H1 (cell line): Measurements from ENCODE around the gene PTPRC. TPM values are rescaled to one million over a fixed set of nuclear protein-coding genes. Genes with fewer than 3 reads are reported as not detected.

Experiments
- CTCF ChIA-PET: fragments of 300-600 bp; sonication (Branson Sonifier 250); formaldehyde crosslinking; loops from one replicate; lab custom pipeline; 2021; ENCODE audit not compliant: partially characterized antibody; lab: Charles Lee
- POLR2A ChIA-PET: fragments of 300-600 bp; sonication (Branson Sonifier 250); formaldehyde crosslinking; loops from one replicate; lab custom pipeline; 2021; ENCODE audit warnings: inconsistent platforms; ENCODE audit not compliant: partially characterized antibody; lab: Charles Lee
- DNase-seq, 2 experiments: peaks; one replicate each; pipeline versions ENCODE4 v3.0.0 to v3.0.0-alpha.2; 2010 to 2022; ENCODE audit warnings: low spot score in 2 of 2, low read depth in 1 of 2, mixed read lengths in 1 of 2
- FAIRE-seq: peaks from 2 replicates; lab custom pipeline; 2011; peaks lifted over from hg19 to GRCh38; lab: Jason Lieb, UNC
- H2AFZ ChIP-seq: 2 replicates; pipeline ENCODE4 v1.8.1; 2012; ENCODE audit warnings: low read length, inconsistent platforms
- H2AK5ac ChIP-seq: 2 replicates; pipeline ENCODE4 v1.6.1; 2013; ENCODE audit warnings: low read depth, low read length
- H2BK120ac ChIP-seq: replicated peaks from 2 replicates; pipeline ENCODE3; 2013; ENCODE audit warnings: low read depth, low read length, inconsistent platforms
- H2BK12ac ChIP-seq: 2 replicates; pipeline ENCODE4 v1.6.1; 2013; ENCODE audit warnings: low read depth, low read length
- H2BK15ac ChIP-seq: 2 replicates; pipeline ENCODE4 v1.6.1; 2013; ENCODE audit warnings: low read length
- H2BK20ac ChIP-seq: 2 replicates; pipeline ENCODE4 v1.6.1; 2013; ENCODE audit warnings: low read length
- H2BK5ac ChIP-seq: 2 replicates; pipeline ENCODE4 v1.6.1; 2013; ENCODE audit warnings: low read depth, low read length
- H3K14ac ChIP-seq: 2 replicates; pipeline ENCODE4 v1.6.1; 2013; ENCODE audit warnings: inconsistent platforms; ENCODE audit not compliant: insufficient read length
- H3K18ac ChIP-seq: 2 replicates; pipeline ENCODE4 v1.6.1; 2013; ENCODE audit warnings: low read length; ENCODE audit errors: extremely low read depth
- H3K23ac ChIP-seq: 2 replicates; pipeline ENCODE4 v1.6.1; 2013; ENCODE audit warnings: inconsistent platforms; ENCODE audit not compliant: insufficient read length
- H3K23me2 ChIP-seq: 2 replicates; pipeline ENCODE4 v1.6.1; 2013; ENCODE audit warnings: low read depth, low read length
- H3K27ac ChIP-seq: 2 replicates; pipeline ENCODE4 v1.6.1; 2011; ENCODE audit warnings: low read depth, low read length, inconsistent platforms
- H3K27me3 ChIP-seq, 4 experiments: replicated peaks in 1 of 4; 1 replicate in 1 of 4; 2 replicates in 3 of 4; pipeline versions ENCODE4 v1.6.1 to v1.8.1; 2011 to 2013; ENCODE audit warnings: low read length in 3 of 4, mild to moderate bottlenecking in 3 of 4, inconsistent platforms in 2 of 4, mixed read lengths in 2 of 4, moderate library complexity in 1 of 4; ENCODE audit not compliant: control insufficient read depth in 3 of 4, insufficient read depth in 3 of 4; ENCODE audit errors: extremely low read depth in 1 of 4
- H3K36me3 ChIP-seq, 4 experiments: 2 replicates each; pipeline versions ENCODE4 v1.6.1 to v1.8.1; 2011 to 2013; ENCODE audit warnings: mild to moderate bottlenecking in 4 of 4, low read length in 3 of 4, moderate library complexity in 2 of 4, control low read depth in 1 of 4, inconsistent platforms in 1 of 4; ENCODE audit not compliant: insufficient read depth in 4 of 4, control insufficient read depth in 2 of 4
- H3K4ac ChIP-seq: replicated peaks from 2 replicates; pipeline ENCODE3; 2013; ENCODE audit warnings: low read length, low read depth, mixed read lengths, inconsistent platforms; ENCODE audit not compliant: insufficient read length
- H3K4me1 ChIP-seq, 4 experiments: replicated peaks in 1 of 4; 1 replicate in 1 of 4; 2 replicates in 3 of 4; pipeline versions ENCODE4 v1.6.1 to v1.8.1; 2011 to 2013; ENCODE audit warnings: low read length in 3 of 4, inconsistent platforms in 2 of 4, mixed read lengths in 1 of 4; ENCODE audit not compliant: insufficient read depth in 4 of 4, control insufficient read depth in 3 of 4
- H3K4me2 ChIP-seq, 2 experiments: 2 replicates each; pipeline versions ENCODE4 v1.6.1 to v1.8.1; 2011 to 2013; ENCODE audit warnings: low read depth in 2 of 2, low read length in 2 of 2, control low read depth in 1 of 2, inconsistent platforms in 1 of 2, mild to moderate bottlenecking in 1 of 2; ENCODE audit not compliant: insufficient read depth in 1 of 2
- H3K4me3 ChIP-seq, 4 experiments: fragments of 200-600, 300-600 bp in 1 of 4; sonication (generic), shearing (Covaris generic), sonication (Bioruptor Twin) in 1 of 4; 2 replicates each; pipeline versions ENCODE4 v1.5.1 to v1.8.1; 2011 to 2016; ENCODE audit warnings: low read length in 4 of 4, low read depth in 3 of 4, control low read depth in 2 of 4, inconsistent platforms in 2 of 4, mild to moderate bottlenecking in 2 of 4, mixed read lengths in 1 of 4, moderate library complexity in 1 of 4; ENCODE audit not compliant: insufficient read depth in 2 of 4; ENCODE audit errors: extremely low read depth in 1 of 4
- H3K56ac ChIP-seq: replicated peaks from 2 replicates; pipeline ENCODE3; 2013; ENCODE audit warnings: low read depth, mild to moderate bottlenecking, mixed read lengths, low read length, inconsistent platforms; ENCODE audit not compliant: insufficient read length
- H3K79me1 ChIP-seq: 2 replicates; pipeline ENCODE4 v1.6.1; 2013; ENCODE audit warnings: low read depth, low read length, control low read depth
- H3K79me2 ChIP-seq, 2 experiments: 2 replicates each; pipeline versions ENCODE4 v1.6.1 to v1.8.1; 2012 to 2013; ENCODE audit warnings: low read length in 2 of 2, mild to moderate bottlenecking in 2 of 2, inconsistent platforms in 1 of 2; ENCODE audit not compliant: insufficient read depth in 2 of 2, control insufficient read depth in 1 of 2
- H3K9ac ChIP-seq, 4 experiments: replicated peaks in 1 of 4; 1 replicate in 1 of 4; 2 replicates in 3 of 4; pipeline versions ENCODE4 v1.6.1 to v1.8.1; 2011 to 2013; ENCODE audit warnings: low read depth in 3 of 4, low read length in 3 of 4, control low read depth in 2 of 4, mild to moderate bottlenecking in 2 of 4, moderate library complexity in 2 of 4, inconsistent platforms in 1 of 4; ENCODE audit errors: extremely low read depth in 1 of 4
- H3K9me3 ChIP-seq, 2 experiments: 2 replicates each; pipeline versions ENCODE4 v1.6.1 to v1.8.1; 2012 to 2013; ENCODE audit warnings: mild to moderate bottlenecking in 2 of 2, moderate library complexity in 2 of 2, control low read depth in 1 of 2, inconsistent platforms in 1 of 2, low read depth in 1 of 2, low read length in 1 of 2, mixed read lengths in 1 of 2; ENCODE audit not compliant: insufficient read depth in 2 of 2
- H4K20me1 ChIP-seq, 2 experiments: replicated peaks in 1 of 2; 2 replicates each; pipeline versions ENCODE3 to v1.8.1; 2011 to 2013; ENCODE audit warnings: inconsistent platforms in 2 of 2, low read length in 2 of 2, mild to moderate bottlenecking in 1 of 2; ENCODE audit not compliant: insufficient read depth in 2 of 2, control insufficient read depth in 1 of 2
- H4K5ac ChIP-seq: 2 replicates; pipeline ENCODE4 v1.6.1; 2013; ENCODE audit warnings: low read length, low read depth, mixed read lengths, inconsistent platforms; ENCODE audit not compliant: insufficient read length
- H4K8ac ChIP-seq: 2 replicates; pipeline ENCODE4 v1.8.0; 2013; ENCODE audit warnings: mild to moderate bottlenecking, moderate library complexity, low read length, inconsistent platforms; ENCODE audit not compliant: insufficient read depth; ENCODE audit errors: extremely low read depth
- H4K91ac ChIP-seq: replicated peaks from 2 replicates; pipeline ENCODE3; 2013; ENCODE audit warnings: low read length, mixed read lengths, inconsistent platforms; ENCODE audit not compliant: insufficient read length
- BACH1 ChIP-seq: IDR thresholded peaks from 2 replicates; pipeline ENCODE4 v1.6.1; 2012; ENCODE audit warnings: low read length, improper control_type of control experiment
- BCL11A ChIP-seq, 2 experiments: IDR thresholded peaks; one replicate each; pipeline ENCODE4 v1.6.1; 2011; ENCODE audit warnings: low read depth in 2 of 2, low read length in 2 of 2, mild to moderate bottlenecking in 2 of 2
- CBX5 ChIP-seq: fragments of 300-800, 300-1000 bp; sonication (generic); IDR thresholded peaks from 2 replicates; pipeline ENCODE4 v1.7.1; 2016; ENCODE audit warnings: antibody characterized with exemption, low read length, low read depth
- CEBPB ChIP-seq: IDR thresholded peaks from 2 replicates; pipeline ENCODE4 v1.6.1; 2012; ENCODE audit warnings: low read depth, low read length
- CTBP2 ChIP-seq: IDR thresholded peaks from 2 replicates; pipeline ENCODE4 v1.7.0; 2011; ENCODE audit warnings: borderline replicate concordance, mild to moderate bottlenecking, moderate library complexity, mixed read lengths, low read length; ENCODE audit not compliant: insufficient read depth, insufficient read length
- GABPA ChIP-seq: IDR thresholded peaks from 2 replicates; pipeline ENCODE4 v1.6.1; 2011; ENCODE audit warnings: mild to moderate bottlenecking, low read length, moderate library complexity, borderline replicate concordance; ENCODE audit not compliant: insufficient read depth
- JUND ChIP-seq: IDR thresholded peaks from 2 replicates; pipeline ENCODE4 v1.6.1; 2011; ENCODE audit warnings: mild to moderate bottlenecking, improper control_type of control experiment, low read length
- POU5F1 ChIP-seq: IDR thresholded peaks from 2 replicates; pipeline ENCODE4 v1.6.1; 2011; ENCODE audit warnings: low read depth, mild to moderate bottlenecking, low read length, moderate library complexity
- SP1 ChIP-seq: IDR thresholded peaks from 2 replicates; pipeline ENCODE4 v1.6.1; 2011; ENCODE audit warnings: low read depth, low read length
- TBP ChIP-seq: IDR thresholded peaks from 2 replicates; pipeline ENCODE4 v1.6.1; 2011; ENCODE audit warnings: low read depth, low read length, improper control_type of control experiment
- polyA plus RNA-seq, 7 experiments: library from polyadenylated mRNA; depleted of rRNA in 3 of 7; stranded (reverse) in 5 of 7; unstranded in 2 of 7; fragments of >200 nt in 5 of 7; fragments of 200-250 nt in 2 of 7; gene quantifications; 1 replicate in 5 of 7; 2 replicates in 1 of 7; 4 replicates in 1 of 7; pipeline versions ENCODE4 v1.2.1 to v1.2.3, GENCODE V29; 2011 to 2013; ENCODE audit warnings: missing spikeins in 2 of 7, mixed read lengths in 2 of 7
- total RNA-seq: library from RNA; stranded (reverse); fragmentation: NEBNext Ultra II Directional; extraction: Animal tissue kit (Norgen Biotek cat#: 25700); gene quantifications from 2 replicates; pipeline ENCODE4 v1.2.1, GENCODE V29; 2021
- TF ChIP-seq, protein P1 (sequence below): IDR thresholded peaks from 2 replicates; pipeline ENCODE4 v1.6.1; 2012; ENCODE audit warnings: inconsistent platforms
- TF ChIP-seq, protein P2 (sequence below): IDR thresholded peaks from 2 replicates; pipeline ENCODE4 v1.6.1; 2012; ENCODE audit warnings: inconsistent platforms
- TF ChIP-seq, protein P3 (sequence below): IDR thresholded peaks from 2 replicates; pipeline ENCODE4 v1.6.1; 2012; ENCODE audit warnings: low read length, inconsistent platforms

The PTPRC gene
- total and polyA plus RNA-seq, 2 of the 8 experiments (the other 6 are each of a cell fraction or from before 2014, with no cell fraction given) = 0.05 TPM; not detected in 1

DNA sequence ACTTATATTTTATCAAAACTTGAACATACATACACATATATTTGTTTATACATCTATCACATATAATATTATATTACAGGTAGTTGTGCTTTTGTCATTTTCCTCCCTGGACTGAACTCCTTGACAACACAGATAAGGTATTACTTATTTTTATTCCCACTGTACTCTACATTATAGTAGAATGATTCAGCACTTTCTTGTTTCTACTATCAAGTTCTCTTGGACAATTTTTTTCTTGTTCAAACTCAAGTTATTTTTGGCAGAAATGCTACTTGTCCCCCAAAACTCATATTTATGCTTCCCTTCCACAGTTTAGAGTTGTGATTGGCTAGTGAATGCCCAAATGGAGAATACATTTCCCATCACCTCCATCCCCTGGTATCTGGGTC is 10.8 kb upstream of the PTPRC start:
- FAIRE-seq = no peak
- H4K8ac ChIP-seq = no peak overlapping the region
- H4K5ac ChIP-seq = no peak overlapping the region
- H3K23me2 ChIP-seq = no peaks in the 10 kb centered on the region
- no peaks in the 10 kb centered on the region for H3K27me3 ChIP-seq
- POLR2A ChIA-PET = no interaction called here
- H2BK20ac ChIP-seq = no peak overlapping the region
- no peak overlapping the region for H3K27ac ChIP-seq
- H2BK12ac ChIP-seq = no peak overlapping the region
- CTCF ChIA-PET = no interaction called here
- no peak overlapping the region for H2BK15ac ChIP-seq
- H3K4me3 ChIP-seq = no peak overlapping the region
- H3K14ac ChIP-seq = no peak overlapping the region
- no peak overlapping the region for H2AFZ ChIP-seq
- no peak overlapping the region for H3K4me2 ChIP-seq
- H2BK5ac ChIP-seq = no peak overlapping the region
- H3K9me3 ChIP-seq = no peaks in the 10 kb centered on the region
- H2BK120ac ChIP-seq = no peak overlapping the region
- H3K4me1 ChIP-seq = no peaks in the 10 kb centered on the region
- H2AK5ac ChIP-seq = no peak overlapping the region
- no peak overlapping the region for H3K18ac ChIP-seq
- H3K56ac ChIP-seq = no peak overlapping the region
- no peaks in the 10 kb centered on the region for H3K36me3 ChIP-seq
- no peak overlapping the region for H3K9ac ChIP-seq
- no peak for DNase-seq
- H3K23ac ChIP-seq = no peak overlapping the region
- H3K4ac ChIP-seq = no peak overlapping the region
- H3K79me1 ChIP-seq = no peaks in the 10 kb centered on the region
- H4K91ac ChIP-seq = no peak overlapping the region
- no peaks in the 10 kb centered on the region for H3K79me2 ChIP-seq
- no peaks in the 10 kb centered on the region for H4K20me1 ChIP-seq
- TF ChIP-seq CTBP2 = no peak
- TF ChIP-seq, protein P1, sequence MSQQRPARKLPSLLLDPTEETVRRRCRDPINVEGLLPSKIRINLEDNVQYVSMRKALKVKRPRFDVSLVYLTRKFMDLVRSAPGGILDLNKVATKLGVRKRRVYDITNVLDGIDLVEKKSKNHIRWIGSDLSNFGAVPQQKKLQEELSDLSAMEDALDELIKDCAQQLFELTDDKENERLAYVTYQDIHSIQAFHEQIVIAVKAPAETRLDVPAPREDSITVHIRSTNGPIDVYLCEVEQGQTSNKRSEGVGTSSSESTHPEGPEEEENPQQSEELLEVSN = no peak
- no peak for TF ChIP-seq CEBPB
- TF ChIP-seq GABPA = no peak
- TF ChIP-seq JUND = no peak
- no peak for TF ChIP-seq CBX5
- TF ChIP-seq, protein P2, sequence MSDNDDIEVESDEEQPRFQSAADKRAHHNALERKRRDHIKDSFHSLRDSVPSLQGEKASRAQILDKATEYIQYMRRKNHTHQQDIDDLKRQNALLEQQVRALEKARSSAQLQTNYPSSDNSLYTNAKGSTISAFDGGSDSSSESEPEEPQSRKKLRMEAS = no peak
- no peak for TF ChIP-seq POU5F1
- TF ChIP-seq SP1 = no peak
- no peak for TF ChIP-seq BCL11A (IDR thresholded peaks at IDR 0.05; ENCODE audit: low read depth in 2 of 2, low read length in 2 of 2)
- TF ChIP-seq BACH1 = no peak
- TF ChIP-seq, protein P3, sequence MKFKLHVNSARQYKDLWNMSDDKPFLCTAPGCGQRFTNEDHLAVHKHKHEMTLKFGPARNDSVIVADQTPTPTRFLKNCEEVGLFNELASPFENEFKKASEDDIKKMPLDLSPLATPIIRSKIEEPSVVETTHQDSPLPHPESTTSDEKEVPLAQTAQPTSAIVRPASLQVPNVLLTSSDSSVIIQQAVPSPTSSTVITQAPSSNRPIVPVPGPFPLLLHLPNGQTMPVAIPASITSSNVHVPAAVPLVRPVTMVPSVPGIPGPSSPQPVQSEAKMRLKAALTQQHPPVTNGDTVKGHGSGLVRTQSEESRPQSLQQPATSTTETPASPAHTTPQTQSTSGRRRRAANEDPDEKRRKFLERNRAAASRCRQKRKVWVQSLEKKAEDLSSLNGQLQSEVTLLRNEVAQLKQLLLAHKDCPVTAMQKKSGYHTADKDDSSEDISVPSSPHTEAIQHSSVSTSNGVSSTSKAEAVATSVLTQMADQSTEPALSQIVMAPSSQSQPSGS = no peak
- TF ChIP-seq TBP = no peak
